Ishikawa (cell line): Measurements from ENCODE around the gene FMNL2.

Experiments
- CEBPB ChIP-seq: IDR thresholded peaks from 2 replicates; pipeline ENCODE4 v1.6.1; 2012
- CREB1 ChIP-seq: IDR thresholded peaks from 2 replicates; pipeline ENCODE4 v1.6.1; 2012; ENCODE audit warnings: low read depth
- EGR1 ChIP-seq: IDR thresholded peaks from 2 replicates; pipeline ENCODE4 v1.6.1; 2012
- EP300 ChIP-seq: IDR thresholded peaks from 2 replicates; pipeline ENCODE4 v1.6.1; 2012; ENCODE audit warnings: borderline replicate concordance
- FOXM1 ChIP-seq: IDR thresholded peaks from 2 replicates; pipeline ENCODE4 v1.6.1; 2012; ENCODE audit warnings: low read depth, borderline replicate concordance
- MAX ChIP-seq: IDR thresholded peaks from 2 replicates; pipeline ENCODE4 v1.6.1; 2012
- NFIC ChIP-seq: IDR thresholded peaks from 2 replicates; pipeline ENCODE4 v1.6.1; 2012
- RAD21 ChIP-seq: IDR thresholded peaks from 2 replicates; pipeline ENCODE4 v1.6.1; 2012; ENCODE audit warnings: low read depth
- REST ChIP-seq: IDR thresholded peaks from 2 replicates; pipeline ENCODE4 v1.6.1; 2012; ENCODE audit warnings: low read depth, mild to moderate bottlenecking
- TAF1 ChIP-seq: IDR thresholded peaks from 2 replicates; pipeline ENCODE4 v1.6.1; 2012; ENCODE audit warnings: low read depth, mild to moderate bottlenecking
- TCF12 ChIP-seq: IDR thresholded peaks from 2 replicates; pipeline ENCODE4 v1.6.1; 2012; ENCODE audit warnings: low read depth
- TEAD4 ChIP-seq: IDR thresholded peaks from 2 replicates; pipeline ENCODE4 v1.6.1; 2012
- USF1 ChIP-seq: IDR thresholded peaks from 2 replicates; pipeline ENCODE4 v1.6.1; 2012
- YY1 ChIP-seq: IDR thresholded peaks from 2 replicates; pipeline ENCODE4 v1.6.1; 2012; ENCODE audit warnings: low read depth
- ZBTB7A ChIP-seq: IDR thresholded peaks from 2 replicates; pipeline ENCODE4 v1.6.1; 2012; ENCODE audit warnings: low read depth

Gene FMNL2

GRCh38 chr2:152330235-152330866 lies 4.6 kb upstream of the FMNL2 start:
- TF ChIP-seq NFIC (0 out of 2 replicates have a peak, but pooled peaks have one; percentile 37), MAX (no peak), USF1 (no peak), ZBTB7A (no peak), RAD21 (no peak)

- TF ChIP-seq TEAD4 (no peak), TAF1 (no peak), EP300 (no peak), CEBPB (no peak), USF1 (no peak), ZBTB7A (no peak), CREB1 (no peak), FOXM1 (no peak), TCF12 (no peak), EGR1 (no peak), NFIC (no peak), RAD21 (no peak), MAX (no peak), YY1 (no peak), REST (no peak)
Observed at GRCh38 chr2:152334701-152335015, 316 bp upstream of the FMNL2 start.

GRCh38 chr2:152335726-152336118 lies 748 bp downstream of the FMNL2 start:
- no peak for TF ChIP-seq NFIC
- TF ChIP-seq EGR1, result peak; percentile 92
- peak; percentile 65; the same call in 1 of the 2 replicates for TF ChIP-seq MAX

GRCh38 chr2:152336119-152336853 lies 1.3 kb downstream of the FMNL2 start:
- TF ChIP-seq MAX, result peak; percentile 37
- no peak for TF ChIP-seq USF1
- TF ChIP-seq FOXM1, result no peak

GRCh38 chr2:152336854-152337510 lies 2.0 kb downstream of the FMNL2 start:
- TF ChIP-seq TAF1 (no peak), TCF12 (no peak), NFIC (no peak), CREB1 (no peak), USF1 (no peak), TEAD4 (no peak), ZBTB7A (no peak), EGR1 (no peak), REST (no peak), RAD21 (no peak), EP300 (no peak), FOXM1 (no peak), MAX (no peak), CEBPB (no peak), YY1 (no peak)
